Measurements from ENCODE around the gene AKAP9. TPM values are rescaled to one million over a fixed set of nuclear protein-coding genes. Genes with fewer than 3 reads are reported as not detected.

AKAP9 gene
- total and polyA plus RNA-seq, 9 of the 15 experiments (the other 6 are each of a cell fraction or from before 2014, with no cell fraction given): 25.5 to 80.9 (median 46.3) TPM

DNA sequence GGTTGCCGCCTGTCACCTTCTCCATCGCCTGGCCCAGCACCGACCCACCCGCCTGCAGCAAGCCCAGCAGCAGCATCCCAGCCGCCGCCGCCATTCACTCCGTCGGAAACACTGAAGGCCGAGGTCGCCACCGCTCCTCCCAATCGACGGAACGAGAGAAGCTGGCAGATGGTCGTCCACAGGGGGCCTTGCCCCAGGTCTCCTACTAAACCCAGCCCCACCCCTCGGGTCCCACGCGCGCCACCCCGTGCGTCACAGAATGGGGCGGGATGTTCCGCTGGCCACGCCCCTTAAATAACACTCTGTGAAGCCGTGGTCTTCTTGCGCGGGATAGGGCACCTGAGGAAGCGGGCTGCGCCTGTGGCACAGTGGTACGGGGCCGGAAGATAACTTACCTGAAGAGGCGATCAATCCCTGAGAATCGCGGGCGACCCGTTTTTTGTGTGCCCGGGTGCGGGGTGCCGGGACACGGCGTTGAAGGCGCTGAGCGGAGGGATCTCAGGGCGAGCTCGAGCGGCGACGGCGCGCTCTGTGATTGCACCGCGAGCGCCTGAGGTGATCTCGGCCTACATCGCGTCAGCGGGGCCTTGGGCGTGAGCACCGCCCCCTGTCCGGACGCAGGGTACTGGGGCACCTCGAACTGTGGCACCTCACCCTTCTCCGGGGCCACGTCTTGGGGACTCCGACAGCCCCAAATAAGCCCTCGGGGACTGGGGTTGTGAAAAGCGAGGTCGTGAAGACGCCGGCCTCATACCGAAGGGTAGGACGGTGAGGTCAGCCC, 193.8 kb downstream of the AKAP9 start, which contains the start of gene CYP51A1 (continued):
- TF ChIP-seq, protein P1, sequence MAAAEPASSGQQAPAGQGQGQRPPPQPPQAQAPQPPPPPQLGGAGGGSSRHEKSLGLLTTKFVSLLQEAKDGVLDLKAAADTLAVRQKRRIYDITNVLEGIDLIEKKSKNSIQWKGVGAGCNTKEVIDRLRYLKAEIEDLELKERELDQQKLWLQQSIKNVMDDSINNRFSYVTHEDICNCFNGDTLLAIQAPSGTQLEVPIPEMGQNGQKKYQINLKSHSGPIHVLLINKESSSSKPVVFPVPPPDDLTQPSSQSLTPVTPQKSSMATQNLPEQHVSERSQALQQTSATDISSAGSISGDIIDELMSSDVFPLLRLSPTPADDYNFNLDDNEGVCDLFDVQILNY (CRISPR knock-in tag; IDR thresholded peaks at IDR 0.05): no peak
- TF ChIP-seq SMAD1 (IDR thresholded peaks at IDR 0.05; ENCODE audit: low read depth, low read length, partially characterized antibody) (no peak), ZFP1 (CRISPR knock-in tag; IDR thresholded peaks at IDR 0.05) (no peak), THRAP3 (IDR thresholded peaks at IDR 0.05; ENCODE audit: borderline replicate concordance) (no peak), SMARCE1 (IDR thresholded peaks at IDR 0.05) (peak; percentile 40), TRIM24 (IDR thresholded peaks at IDR 0.05) (peak; percentile 27 to 65; a peak in 1 of 4 replicates), NFE2 (IDR thresholded peaks at IDR 0.05; ENCODE audit: low read depth) (0 out of 2 replicates have a peak, but pooled peaks have one; percentile 8), ZNF584 (CRISPR knock-in tag; IDR thresholded peaks at IDR 0.05; ENCODE audit: low read depth) (no peak), TAF1 (IDR thresholded peaks at IDR 0.05; ENCODE audit: control insufficient read depth, extremely low read depth, insufficient read depth, low read length, severe bottlenecking) (peak; percentile 79), POLR2H (tag; IDR thresholded peaks at IDR 0.05; ENCODE audit: low read depth) (peak; percentile 85), ZNF431 (CRISPR knock-in tag; IDR thresholded peaks at IDR 0.05) (peak; percentile 31; the same call in 1 of the 2 replicates), PTTG1 (tag; IDR thresholded peaks at IDR 0.05; ENCODE audit: low read depth) (no peak), POLR2A (conservative IDR thresholded peaks at IDR 0.05) (peak; percentile 93), PHF20 (IDR thresholded peaks at IDR 0.05; ENCODE audit: partially characterized antibody) (peak; percentile 87)
- TF ChIP-seq, protein P2, sequence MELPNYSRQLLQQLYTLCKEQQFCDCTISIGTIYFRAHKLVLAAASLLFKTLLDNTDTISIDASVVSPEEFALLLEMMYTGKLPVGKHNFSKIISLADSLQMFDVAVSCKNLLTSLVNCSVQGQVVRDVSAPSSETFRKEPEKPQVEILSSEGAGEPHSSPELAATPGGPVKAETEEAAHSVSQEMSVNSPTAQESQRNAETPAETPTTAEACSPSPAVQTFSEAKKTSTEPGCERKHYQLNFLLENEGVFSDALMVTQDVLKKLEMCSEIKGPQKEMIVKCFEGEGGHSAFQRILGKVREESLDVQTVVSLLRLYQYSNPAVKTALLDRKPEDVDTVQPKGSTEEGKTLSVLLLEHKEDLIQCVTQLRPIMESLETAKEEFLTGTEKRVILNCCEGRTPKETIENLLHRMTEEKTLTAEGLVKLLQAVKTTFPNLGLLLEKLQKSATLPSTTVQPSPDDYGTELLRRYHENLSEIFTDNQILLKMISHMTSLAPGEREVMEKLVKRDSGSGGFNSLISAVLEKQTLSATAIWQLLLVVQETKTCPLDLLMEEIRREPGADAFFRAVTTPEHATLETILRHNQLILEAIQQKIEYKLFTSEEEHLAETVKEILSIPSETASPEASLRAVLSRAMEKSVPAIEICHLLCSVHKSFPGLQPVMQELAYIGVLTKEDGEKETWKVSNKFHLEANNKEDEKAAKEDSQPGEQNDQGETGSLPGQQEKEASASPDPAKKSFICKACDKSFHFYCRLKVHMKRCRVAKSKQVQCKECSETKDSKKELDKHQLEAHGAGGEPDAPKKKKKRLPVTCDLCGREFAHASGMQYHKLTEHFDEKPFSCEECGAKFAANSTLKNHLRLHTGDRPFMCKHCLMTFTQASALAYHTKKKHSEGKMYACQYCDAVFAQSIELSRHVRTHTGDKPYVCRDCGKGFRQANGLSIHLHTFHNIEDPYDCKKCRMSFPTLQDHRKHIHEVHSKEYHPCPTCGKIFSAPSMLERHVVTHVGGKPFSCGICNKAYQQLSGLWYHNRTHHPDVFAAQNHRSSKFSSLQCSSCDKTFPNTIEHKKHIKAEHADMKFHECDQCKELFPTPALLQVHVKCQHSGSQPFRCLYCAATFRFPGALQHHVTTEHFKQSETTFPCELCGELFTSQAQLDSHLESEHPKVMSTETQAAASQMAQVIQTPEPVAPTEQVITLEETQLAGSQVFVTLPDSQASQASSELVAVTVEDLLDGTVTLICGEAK (IDR thresholded peaks at IDR 0.05): peak; percentile 75
- TF ChIP-seq, protein P2 (CRISPR knock-in tag; IDR thresholded peaks at IDR 0.05): no peak
- TF ChIP-seq, protein P3, sequence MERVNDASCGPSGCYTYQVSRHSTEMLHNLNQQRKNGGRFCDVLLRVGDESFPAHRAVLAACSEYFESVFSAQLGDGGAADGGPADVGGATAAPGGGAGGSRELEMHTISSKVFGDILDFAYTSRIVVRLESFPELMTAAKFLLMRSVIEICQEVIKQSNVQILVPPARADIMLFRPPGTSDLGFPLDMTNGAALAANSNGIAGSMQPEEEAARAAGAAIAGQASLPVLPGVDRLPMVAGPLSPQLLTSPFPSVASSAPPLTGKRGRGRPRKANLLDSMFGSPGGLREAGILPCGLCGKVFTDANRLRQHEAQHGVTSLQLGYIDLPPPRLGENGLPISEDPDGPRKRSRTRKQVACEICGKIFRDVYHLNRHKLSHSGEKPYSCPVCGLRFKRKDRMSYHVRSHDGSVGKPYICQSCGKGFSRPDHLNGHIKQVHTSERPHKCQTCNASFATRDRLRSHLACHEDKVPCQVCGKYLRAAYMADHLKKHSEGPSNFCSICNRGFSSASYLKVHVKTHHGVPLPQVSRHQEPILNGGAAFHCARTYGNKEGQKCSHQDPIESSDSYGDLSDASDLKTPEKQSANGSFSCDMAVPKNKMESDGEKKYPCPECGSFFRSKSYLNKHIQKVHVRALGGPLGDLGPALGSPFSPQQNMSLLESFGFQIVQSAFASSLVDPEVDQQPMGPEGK (CRISPR knock-in tag; IDR thresholded peaks at IDR 0.05; ENCODE audit: borderline replicate concordance): no peak
